Renal cortex interstitium (tissue), 11 donors: ENCODE data around the gene RBMS1. TPM values are rescaled to one million over a fixed set of nuclear protein-coding genes. Genes with fewer than 3 reads are reported as not detected.
A peak's percentile ranks its signal among the peaks of the same experiment; 100 is the strongest.
"Not testable (repeated sequence)": the region's sequence is repeated elsewhere in the genome, so short reads cannot be mapped to it uniquely, and the experiment has no call there.

ENCODE experiments used
- DNase-seq, 11 donors: peaks; one replicate each; pipeline ENCODE4 v3.0.0-alpha.2; 2013; ENCODE audit warnings: low read depth in 9 of 11, low spot score in 4 of 11; ENCODE audit errors: extremely low read depth in 1 of 11
- polyA plus RNA-seq, 3 donors: library from polyadenylated mRNA; unstranded; fragments of 120-200 nt; gene quantifications; one replicate each; pipeline ENCODE4 v1.2.1, GENCODE V29; 2013; ENCODE audit not compliant: insufficient read length in 3 of 3

RBMS1 gene
- polyA plus RNA-seq, 3 donors, result 130 to 157 (median 150) TPM

GRCh38 chr2:160377204-160377995 is 116.2 kb downstream of the RBMS1 start:
- no peak for DNase-seq

- no peak for DNase-seq
Observed at GRCh38 chr2:160376576-160376975, 117.0 kb downstream of the RBMS1 start.

GRCh38 chr2:160375802-160376469 is 117.7 kb downstream of the RBMS1 start:
- DNase-seq, result no peak

- no peak for DNase-seq
Observed at GRCh38 chr2:160375037-160375436, 118.6 kb downstream of the RBMS1 start.

- DNase-seq, result no peak
Observed at GRCh38 chr2:160373666-160374065, 119.9 kb downstream of the RBMS1 start.

GRCh38 chr2:160373263-160373662 is 120.3 kb downstream of the RBMS1 start:
- no peak for DNase-seq

- DNase-seq, result no peak
Observed at GRCh38 chr2:160372585-160372984, 121.0 kb downstream of the RBMS1 start.

GRCh38 chr2:160372010-160372356 is 121.6 kb downstream of the RBMS1 start:
- DNase-seq, result no peak

- no peak for DNase-seq
Observed at GRCh38 chr2:160371251-160372009, 122.2 kb downstream of the RBMS1 start.

GRCh38 chr2:160368988-160369930 is 124.3 kb downstream of the RBMS1 start:
- DNase-seq, result peak in 1 of 11 donors; percentile 25

- no peak for DNase-seq
Observed at GRCh38 chr2:160367887-160368286, 125.7 kb downstream of the RBMS1 start.

GRCh38 chr2:160367139-160367538 is 126.5 kb downstream of the RBMS1 start:
- not testable (repeated sequence) for DNase-seq

GRCh38 chr2:160366474-160366873 is 127.1 kb downstream of the RBMS1 start:
- DNase-seq, result no peak

GRCh38 chr2:160365716-160366367 is 127.8 kb downstream of the RBMS1 start:
- no peak for DNase-seq

GRCh38 chr2:160364364-160364763 is 129.2 kb downstream of the RBMS1 start:
- no peak for DNase-seq

GRCh38 chr2:160363961-160364360 is 129.6 kb downstream of the RBMS1 start:
- DNase-seq, result no peak

- DNase-seq, result no peak
Observed at GRCh38 chr2:160363055-160363454, 130.6 kb downstream of the RBMS1 start.

- DNase-seq, result no peak
Observed at GRCh38 chr2:160362541-160362940, 131.1 kb downstream of the RBMS1 start.
